NCI-H446 treated with DMSO at 0.1 percent for 48 hours (cell line): ENCODE data around the gene CREB3L2.
A peak's percentile ranks its signal among the peaks of the same experiment; 100 is the strongest.
"Not testable (repeated sequence)": the region's sequence is repeated elsewhere in the genome, so short reads cannot be mapped to it uniquely, and the experiment has no call there.

Experiments
- DNase-seq: peaks from one replicate; lab custom pipeline; 2025; lab: John Stamatoyannopoulos, UW

CREB3L2 gene

GRCh38 chr7:138014201-138014600 lies 12.3 kb upstream of the CREB3L2 start:
- DNase-seq, result not testable (repeated sequence)

GRCh38 chr7:138009350-138009653 lies 7.4 kb upstream of the CREB3L2 start:
- no peak for DNase-seq

DNA sequence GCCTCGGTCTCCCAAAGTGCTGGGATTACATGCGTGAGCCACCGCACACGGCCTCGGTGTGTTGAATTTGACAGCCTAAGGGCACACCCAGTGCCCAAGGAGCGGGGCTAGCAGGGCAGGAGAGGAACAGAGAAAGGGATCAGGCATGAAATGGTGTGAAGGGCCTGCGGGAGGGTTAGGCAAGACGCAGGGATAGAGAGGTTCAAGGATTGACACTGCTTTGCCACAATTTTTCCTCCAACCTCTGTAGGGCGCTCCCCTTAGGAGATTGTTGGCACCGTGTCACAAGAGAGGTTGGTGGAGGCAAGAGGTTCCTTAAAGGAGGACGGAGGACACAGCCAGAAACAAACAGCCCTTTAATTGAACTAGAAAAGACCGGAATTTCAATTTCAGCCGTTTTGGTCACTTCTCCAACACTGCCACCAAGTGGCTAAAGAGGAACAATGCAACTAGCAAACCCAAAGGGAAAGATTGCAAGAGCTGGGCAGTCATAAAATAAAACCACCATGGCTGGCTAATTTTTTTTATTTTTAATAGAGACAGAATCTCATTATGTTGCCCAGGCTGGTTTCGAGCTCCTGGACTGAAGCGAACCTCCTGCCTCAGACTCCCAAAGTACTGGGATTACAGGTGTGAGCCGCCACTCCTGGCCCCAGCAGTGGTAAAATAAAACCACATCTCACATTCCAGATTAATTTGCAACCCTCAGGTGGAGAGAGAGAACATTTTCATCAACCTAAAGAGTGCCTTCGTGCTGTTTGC lies 6.9 kb upstream of the CREB3L2 start:
- DNase-seq, result peak; percentile 33

DNA sequence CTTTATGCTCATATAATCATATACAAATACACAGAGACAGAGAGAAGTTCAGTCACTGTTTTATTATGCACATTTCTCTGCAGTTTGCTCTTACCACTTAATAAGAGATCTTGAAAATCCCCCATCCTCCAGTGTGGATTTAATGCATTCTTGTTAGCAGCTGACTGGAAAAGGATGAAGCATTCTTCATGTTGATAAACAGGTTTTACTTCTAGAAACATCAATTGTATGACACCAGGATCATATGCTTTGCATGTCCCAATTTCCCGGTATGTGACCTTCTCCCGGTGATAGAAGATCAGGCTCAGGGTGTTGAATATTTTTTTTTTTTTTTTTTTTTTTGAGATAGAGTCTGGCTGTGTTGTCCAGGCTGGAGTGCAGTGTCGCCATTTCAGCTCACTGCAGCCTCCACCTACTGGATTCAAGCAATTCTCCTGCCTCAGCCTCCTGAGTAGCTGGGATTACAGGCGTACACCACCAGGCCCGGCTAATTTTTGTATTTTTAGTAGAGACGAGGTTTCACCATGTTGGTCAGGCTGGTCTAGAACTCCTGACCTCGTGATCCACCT lies 6.2 kb upstream of the CREB3L2 start:
- no peak for DNase-seq

- DNase-seq, result no peak
Observed at GRCh38 chr7:138006106-138006505, 4.2 kb upstream of the CREB3L2 start.

DNA sequence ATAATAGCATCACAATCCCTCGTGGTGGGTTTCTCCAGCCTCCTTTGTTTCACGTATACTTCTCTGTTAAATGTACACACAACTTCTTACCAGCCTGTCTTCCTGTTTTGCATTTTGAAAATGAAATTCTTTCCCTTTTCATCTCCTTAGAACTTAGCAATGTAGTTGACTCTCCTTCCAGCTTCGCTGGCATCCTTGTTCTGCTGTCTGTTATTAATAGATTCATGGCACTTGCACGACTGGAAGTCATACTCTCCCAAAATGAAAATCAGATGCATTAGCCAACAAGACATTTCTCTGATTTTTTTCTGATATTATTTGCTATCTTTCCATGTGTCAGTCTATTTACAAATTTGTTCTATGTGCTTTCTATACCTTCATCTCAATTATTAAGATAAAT lies 3.0 kb upstream of the CREB3L2 start:
- DNase-seq, result no peak

DNA sequence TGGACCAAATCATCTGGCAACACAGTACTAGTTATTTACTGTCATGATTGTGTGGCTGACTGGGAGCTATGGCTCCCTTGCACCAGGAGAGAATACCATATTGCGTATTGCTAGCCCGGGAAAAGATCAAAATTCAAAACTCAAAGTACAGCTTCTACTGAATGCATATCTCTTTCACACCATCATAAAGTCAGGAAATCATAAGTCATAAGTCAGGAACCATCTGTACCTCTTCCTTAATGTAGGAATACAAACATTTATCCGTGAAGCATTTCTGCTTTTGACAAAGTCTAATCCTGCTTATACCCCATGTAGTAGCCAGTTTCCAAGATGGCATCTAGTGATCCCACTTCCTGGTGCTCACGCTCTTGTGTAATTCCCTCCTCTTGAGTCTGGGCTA lies 2.2 kb upstream of the CREB3L2 start:
- DNase-seq, result no peak

GRCh38 chr7:138002828-138003189 lies 923 bp upstream of the CREB3L2 start:
- DNase-seq, result no peak

GRCh38 chr7:138002096-138002827 lies 376 bp upstream of the CREB3L2 start:
- DNase-seq, result peak; percentile 99

DNA sequence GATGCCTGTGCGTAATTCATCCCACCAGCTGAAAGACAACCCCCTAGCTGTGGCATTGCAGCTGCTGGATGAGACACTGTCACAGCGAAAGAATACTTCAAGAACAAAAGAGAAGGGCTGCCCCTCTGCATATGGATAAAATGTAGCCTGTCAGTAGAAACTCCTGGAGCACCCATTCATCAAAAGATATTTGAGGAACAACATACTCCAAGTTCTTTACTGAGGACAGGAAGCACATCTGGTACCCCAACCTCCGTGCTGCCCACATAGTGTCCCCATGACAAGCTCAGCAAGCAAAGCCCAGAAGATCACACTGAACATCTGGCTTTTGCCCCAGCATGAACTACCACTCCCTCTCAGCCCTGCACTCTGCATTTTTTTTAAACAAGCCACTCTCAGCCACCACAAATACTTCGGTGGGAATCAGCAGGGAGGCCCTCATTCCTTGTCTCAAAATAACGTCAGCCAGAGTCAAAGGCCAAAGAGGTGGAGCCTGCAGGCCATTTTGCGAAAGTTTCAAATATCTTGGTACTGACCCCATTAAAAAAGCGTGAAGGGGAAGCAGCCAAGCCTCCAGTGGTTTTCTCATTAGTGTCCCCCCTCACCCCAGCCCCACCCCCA lies 1.7 kb downstream of the CREB3L2 start:
- no peak for DNase-seq

DNA sequence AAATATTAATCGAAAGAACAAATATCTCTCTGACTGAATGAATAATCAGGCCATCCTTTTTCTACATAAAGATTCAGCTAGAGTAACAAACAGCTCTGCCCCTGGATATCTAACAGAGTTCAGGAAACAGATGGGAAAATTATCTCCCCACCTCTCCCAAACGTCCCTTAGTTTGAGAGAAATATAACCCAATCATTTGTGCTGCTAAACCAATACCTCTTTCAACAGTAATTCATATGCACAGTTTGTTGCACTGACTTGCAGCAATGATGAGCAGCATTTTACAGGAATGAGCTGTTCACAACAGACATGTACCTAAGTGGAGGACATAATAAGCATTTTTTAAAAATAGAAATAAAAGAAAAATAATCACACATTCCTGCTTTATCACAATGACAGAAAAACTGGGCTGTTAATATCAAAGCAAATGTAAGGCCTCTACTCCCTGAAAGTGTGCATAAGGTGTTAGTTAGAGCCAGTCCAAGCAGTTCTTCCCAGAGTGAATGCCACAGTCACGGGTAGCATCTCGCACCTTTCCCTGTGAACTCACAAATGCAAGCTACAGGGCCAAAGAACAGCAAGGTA lies 2.3 kb downstream of the CREB3L2 start:
- no peak for DNase-seq

DNA sequence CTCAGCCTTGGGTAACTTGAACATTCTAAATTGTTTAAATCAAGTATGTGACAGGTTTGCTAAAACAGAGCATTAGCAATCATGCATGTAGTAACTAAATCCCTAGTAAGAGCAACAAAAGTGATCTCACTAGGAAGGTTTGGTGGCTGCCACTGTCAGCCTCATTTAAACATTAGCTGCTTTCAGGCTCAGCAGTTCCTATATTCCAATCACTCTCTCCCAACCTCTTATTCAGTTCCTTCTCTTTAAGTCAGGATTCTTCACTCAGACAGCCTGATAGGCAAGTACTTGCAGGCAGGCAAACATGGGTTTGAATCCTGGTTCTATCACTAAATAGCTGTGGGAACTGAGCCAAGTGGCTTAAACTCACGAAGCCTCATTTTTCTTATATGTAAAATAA lies 3.6 kb downstream of the CREB3L2 start:
- DNase-seq, result no peak

DNA sequence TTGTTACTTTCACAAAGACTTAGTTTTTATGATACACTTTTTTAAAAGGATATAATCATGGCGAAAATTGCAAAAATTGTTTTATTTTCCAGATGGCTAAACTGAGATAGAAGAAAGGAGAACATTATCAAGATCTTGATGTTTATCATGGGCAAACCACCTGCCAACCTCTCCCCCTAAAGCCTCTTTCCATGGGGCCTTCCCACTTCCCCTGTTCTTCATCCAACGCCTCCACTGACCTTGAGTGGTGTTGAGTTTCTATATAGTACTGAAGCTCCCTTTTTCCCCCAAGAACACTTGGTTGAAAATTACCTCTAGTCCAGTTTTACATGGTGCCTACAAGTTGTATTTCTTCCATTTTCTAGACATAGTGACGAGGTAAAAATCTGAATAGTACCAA lies 5.0 kb downstream of the CREB3L2 start:
- no peak for DNase-seq

DNA sequence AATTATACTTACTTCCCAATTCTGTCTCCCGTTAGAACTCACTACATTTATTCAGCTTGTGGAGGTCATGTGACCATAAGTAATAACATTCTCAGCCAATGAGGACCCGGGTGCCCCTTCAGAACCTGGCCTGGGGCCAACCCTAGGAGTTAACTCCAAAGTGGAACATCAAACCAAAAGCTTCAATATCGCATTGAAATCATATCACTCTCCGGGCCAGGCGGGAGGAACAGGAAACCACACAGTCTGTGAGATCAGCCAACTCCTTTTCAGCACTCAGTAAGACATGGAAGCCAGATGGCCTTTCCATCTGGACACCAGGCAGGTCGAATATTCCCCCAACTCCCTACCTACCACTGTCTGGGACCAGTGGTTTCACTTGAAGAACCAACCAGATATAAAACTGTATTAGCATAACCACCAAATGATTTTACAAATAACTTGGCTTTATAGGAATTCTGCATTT lies 5.5 kb downstream of the CREB3L2 start:
- DNase-seq, result peak; percentile 81

GRCh38 chr7:137994216-137994615 lies 7.7 kb downstream of the CREB3L2 start:
- DNase-seq, result no peak

DNA sequence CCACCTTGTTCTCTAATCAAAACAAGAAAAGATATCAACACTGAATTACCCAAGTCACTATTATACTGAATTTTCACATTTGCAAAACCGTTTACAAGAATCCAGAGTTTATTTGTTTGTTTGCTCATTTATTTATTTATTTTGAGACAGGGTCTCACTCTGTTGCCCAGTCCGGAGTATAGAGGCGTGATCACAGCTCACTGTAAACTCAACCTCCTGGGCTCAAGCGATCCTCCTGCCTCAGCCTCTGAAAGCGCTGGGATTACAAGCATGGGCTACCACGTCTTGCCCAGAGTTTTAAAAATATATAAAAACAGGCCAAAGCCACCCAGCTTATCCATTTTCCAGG lies 8.5 kb downstream of the CREB3L2 start:
- no peak for DNase-seq

DNA sequence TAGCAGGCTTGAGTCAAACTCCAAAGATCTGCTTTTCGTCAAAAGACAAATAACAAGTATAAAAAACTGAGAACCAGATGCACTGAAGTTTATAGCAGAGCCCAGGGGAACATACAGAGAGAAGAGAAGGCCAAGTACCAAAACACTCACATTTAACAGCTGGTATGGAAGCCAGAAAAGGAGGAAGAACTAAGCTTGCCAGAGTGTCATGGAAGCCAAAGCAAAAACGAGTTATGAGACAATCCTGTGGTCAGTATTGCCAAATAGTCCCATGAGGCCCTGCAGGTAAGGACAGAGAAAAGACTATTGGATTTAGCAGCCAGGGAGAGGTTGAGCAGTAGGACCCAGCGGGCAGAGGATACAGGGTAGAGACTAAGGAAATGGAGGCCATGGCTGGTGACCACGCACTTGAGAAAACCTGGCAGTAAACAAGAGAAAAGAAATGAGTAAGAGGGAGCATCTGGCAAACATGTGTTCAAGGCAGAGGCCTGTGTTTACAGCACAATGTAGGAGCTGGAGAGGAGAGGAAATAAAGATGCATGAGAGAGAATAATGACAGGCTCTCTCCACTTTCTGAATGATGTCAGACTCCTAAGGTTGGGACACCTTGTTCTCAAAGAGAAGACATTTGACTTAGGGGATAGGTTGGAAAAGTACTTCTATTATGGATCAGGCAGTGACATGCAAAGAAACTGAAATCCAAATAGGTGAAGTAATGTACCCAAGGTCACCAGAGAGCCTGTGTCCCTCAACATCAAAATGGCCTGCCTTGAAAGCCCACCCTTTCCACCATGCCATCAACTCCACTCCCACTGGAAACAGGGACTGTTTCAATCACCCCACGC lies 9.1 kb downstream of the CREB3L2 start:
- peak; percentile 72 for DNase-seq

DNA sequence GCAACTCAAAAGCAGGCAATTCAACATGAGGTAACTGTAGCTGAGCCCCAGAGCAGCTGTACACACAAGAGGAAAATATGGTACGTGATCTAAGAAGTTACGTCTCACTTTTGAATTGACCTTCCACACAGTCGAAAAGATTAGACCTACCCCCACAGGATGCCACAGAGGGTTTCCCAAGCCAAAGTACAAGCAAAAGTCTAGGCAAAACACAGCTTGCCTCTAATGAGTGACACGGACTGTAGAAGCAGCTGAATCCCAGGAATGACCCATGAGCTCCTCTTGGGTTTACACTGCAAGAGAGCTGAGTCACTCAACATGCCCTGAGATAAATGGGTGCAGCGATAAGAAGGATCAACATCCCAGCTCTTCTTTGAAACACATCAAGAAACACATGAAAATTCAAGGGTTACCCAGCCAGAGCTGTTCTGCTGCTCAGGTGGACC lies 9.8 kb downstream of the CREB3L2 start:
- no peak for DNase-seq

GRCh38 chr7:137990251-137990941 lies 11.5 kb downstream of the CREB3L2 start:
- no peak for DNase-seq

GRCh38 chr7:137989590-137989989 lies 12.3 kb downstream of the CREB3L2 start:
- no peak for DNase-seq

DNA sequence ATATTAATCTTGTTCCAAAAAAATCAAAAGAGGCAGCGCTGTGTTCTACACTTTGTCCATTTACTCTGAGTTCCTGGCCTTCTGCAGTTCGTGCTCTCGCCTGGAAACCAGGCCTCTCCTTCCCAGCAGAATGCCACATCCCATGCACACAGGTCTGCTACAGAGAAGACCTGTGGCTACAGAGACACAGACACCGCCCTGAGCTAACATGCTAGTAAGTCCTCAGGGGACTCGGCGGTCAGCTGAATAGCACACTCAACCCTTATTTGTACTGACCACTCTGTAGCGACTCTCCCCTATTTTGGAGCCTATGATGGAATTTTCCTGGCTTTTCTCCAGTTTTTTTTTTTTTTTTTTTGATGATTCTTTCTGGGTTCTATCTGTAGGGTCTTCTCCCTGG lies 12.8 kb downstream of the CREB3L2 start:
- DNase-seq, result no peak
